ENCODE measurements around the gene SRPK1.
"Not testable (repeated sequence)": the region's sequence is repeated elsewhere in the genome, so short reads cannot be mapped to it uniquely, and the experiment has no call there.

SRPK1 gene

DNA sequence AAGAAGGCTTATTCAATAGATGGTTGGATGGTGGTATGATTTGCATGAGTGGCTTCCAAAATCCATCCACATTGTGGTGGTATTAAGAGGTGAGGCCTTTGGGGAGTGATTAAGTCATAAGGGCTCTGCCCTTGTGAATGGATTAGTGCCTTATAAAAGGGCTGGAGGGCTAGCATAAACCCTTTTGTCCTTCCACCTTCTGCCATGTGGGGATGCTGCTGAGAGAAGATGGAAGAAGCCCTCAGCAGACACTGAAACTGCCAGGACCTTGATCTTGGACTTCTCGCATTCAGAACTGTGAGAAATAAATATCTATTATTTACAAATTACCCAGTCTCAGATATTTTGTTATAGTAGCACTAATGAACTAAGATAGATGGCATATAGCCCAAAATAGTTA, 27.8 kb upstream of the SRPK1 start:
- no peaks in the 10 kb centered on the region for H3K9me3 ChIP-seq (ENCODE audit: severe bottlenecking)
- H3K27ac ChIP-seq = no peak overlapping the region
- H3K27me3 ChIP-seq (ENCODE audit: insufficient read depth, low read depth, severe bottlenecking) = no peaks in the 10 kb centered on the region
- DNase-seq = peak; percentile 84
- TF ChIP-seq, protein P1, sequence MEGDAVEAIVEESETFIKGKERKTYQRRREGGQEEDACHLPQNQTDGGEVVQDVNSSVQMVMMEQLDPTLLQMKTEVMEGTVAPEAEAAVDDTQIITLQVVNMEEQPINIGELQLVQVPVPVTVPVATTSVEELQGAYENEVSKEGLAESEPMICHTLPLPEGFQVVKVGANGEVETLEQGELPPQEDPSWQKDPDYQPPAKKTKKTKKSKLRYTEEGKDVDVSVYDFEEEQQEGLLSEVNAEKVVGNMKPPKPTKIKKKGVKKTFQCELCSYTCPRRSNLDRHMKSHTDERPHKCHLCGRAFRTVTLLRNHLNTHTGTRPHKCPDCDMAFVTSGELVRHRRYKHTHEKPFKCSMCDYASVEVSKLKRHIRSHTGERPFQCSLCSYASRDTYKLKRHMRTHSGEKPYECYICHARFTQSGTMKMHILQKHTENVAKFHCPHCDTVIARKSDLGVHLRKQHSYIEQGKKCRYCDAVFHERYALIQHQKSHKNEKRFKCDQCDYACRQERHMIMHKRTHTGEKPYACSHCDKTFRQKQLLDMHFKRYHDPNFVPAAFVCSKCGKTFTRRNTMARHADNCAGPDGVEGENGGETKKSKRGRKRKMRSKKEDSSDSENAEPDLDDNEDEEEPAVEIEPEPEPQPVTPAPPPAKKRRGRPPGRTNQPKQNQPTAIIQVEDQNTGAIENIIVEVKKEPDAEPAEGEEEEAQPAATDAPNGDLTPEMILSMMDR (IDR thresholded peaks at IDR 0.05; ENCODE audit: low read depth, low read length) = peak; percentile 73
- H3K4me3 ChIP-seq (ENCODE audit: low read depth, low read length) = no peak overlapping the region
- no peaks in the 10 kb centered on the region for H3K36me3 ChIP-seq

DNA sequence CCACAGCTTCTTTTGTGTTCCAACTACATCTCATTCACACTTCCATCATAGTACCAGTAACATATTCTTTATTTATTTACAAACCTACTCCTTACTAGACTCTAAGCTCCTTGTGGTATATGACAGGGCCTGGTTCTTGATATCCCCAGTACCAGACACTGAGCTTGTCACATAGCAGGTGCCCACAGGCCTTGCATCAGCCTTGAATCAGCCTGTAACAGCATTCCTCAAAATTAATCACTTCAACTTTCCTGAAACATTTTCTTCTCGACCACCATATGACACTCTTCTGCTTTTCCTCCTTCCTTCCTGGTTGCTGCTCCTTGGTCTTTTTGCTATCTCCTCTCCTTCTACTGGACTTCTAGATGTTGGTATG, 24.7 kb upstream of the SRPK1 start:
- no peaks in the 10 kb centered on the region for H3K27me3 ChIP-seq (ENCODE audit: insufficient read depth, low read depth, severe bottlenecking)
- no peak overlapping the region for H3K27ac ChIP-seq
- TF ChIP-seq, protein P1 (IDR thresholded peaks at IDR 0.05; ENCODE audit: low read depth, low read length) = no peak
- no peak for DNase-seq
- H3K4me3 ChIP-seq (ENCODE audit: low read depth, low read length) = no peak overlapping the region
- peaks cover 3% of the 10 kb centered on the region for H3K9me3 ChIP-seq (ENCODE audit: severe bottlenecking)
- no peaks in the 10 kb centered on the region for H3K36me3 ChIP-seq

DNA sequence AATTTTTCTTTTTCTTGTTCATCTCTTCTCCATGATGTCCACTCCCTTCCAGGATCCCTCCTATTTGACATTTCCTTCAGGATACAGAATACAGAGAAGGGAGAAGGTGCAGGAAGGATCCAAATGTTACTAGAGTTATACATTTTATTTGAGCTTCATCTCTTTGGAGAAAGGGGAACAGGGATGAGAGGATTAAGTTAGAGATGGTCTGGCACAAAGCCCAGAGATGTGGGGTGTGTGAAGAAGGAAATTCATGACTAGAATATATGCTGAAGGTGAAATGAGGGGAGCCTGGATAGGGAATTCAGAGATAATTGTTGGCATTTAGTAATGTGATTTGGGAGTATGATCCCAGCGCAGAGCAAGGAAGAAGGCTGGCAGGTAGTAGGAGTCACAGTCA, 22.5 kb upstream of the SRPK1 start:
- DNase-seq = no peak
- H3K36me3 ChIP-seq = no peaks in the 10 kb centered on the region
- no peak overlapping the region; the same call in 1 of the 2 replicates for H3K27ac ChIP-seq
- TF ChIP-seq, protein P1 (IDR thresholded peaks at IDR 0.05; ENCODE audit: low read depth, low read length) = no peak
- no peak overlapping the region for H3K4me3 ChIP-seq (ENCODE audit: low read depth, low read length)
- peaks cover 3% of the 10 kb centered on the region for H3K9me3 ChIP-seq (ENCODE audit: severe bottlenecking)
- H3K27me3 ChIP-seq (ENCODE audit: insufficient read depth, low read depth, severe bottlenecking) = no peaks in the 10 kb centered on the region

DNA sequence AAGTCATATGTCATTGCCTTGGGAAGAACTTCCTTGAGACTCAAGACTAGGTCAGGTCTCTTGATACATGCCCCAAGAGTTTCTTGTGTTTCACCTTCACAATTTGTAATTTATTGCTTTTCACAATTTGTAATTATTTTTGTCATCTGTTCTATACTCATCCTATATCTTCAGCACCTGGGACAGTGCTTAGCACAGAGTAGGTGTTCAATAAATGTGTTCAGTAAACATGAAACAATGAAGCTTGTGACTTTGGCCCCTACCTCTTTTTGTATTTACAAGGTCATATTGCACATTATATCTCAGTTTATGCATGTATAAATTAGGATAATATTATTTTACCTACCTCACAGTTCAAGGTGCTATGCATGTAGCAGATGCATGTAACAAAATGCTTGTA, 21.5 kb upstream of the SRPK1 start:
- Histone ChIP-seq H3K27ac (no peak overlapping the region), H3K36me3 (no peaks in the 10 kb centered on the region), H3K4me3 (ENCODE audit: low read depth, low read length) (no peak overlapping the region), H3K9me3 (ENCODE audit: severe bottlenecking) (peaks cover 3% of the 10 kb centered on the region), H3K27me3 (ENCODE audit: insufficient read depth, low read depth, severe bottlenecking) (no peaks in the 10 kb centered on the region)
- DNase-seq = no peak
- TF ChIP-seq, protein P1 (IDR thresholded peaks at IDR 0.05; ENCODE audit: low read depth, low read length) = no peak

DNA sequence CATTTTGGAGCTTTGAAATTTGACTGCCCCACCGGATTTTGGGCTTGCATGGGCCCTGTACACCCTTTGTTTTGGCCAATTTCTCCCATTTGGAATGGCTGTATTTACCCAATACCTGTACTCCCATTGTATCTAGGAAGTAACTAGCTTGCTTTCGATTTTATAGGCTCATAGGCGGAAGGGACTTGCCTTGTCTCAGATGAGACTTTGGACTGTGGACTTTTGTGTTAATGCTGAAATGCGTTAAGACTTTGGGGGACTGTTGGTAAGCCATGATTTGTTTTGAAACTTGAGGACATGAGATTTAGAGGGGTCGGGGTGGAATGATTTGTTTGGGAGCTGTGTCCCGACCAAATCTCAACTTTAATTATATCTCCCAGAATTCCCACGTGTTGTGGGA, 20.3 kb upstream of the SRPK1 start:
- not testable (repeated sequence) for H3K9me3 ChIP-seq (ENCODE audit: severe bottlenecking); DNase-seq; H3K27ac ChIP-seq; H3K27me3 ChIP-seq (ENCODE audit: insufficient read depth, low read depth, severe bottlenecking); H3K36me3 ChIP-seq; H3K4me3 ChIP-seq (ENCODE audit: low read depth, low read length)

DNA sequence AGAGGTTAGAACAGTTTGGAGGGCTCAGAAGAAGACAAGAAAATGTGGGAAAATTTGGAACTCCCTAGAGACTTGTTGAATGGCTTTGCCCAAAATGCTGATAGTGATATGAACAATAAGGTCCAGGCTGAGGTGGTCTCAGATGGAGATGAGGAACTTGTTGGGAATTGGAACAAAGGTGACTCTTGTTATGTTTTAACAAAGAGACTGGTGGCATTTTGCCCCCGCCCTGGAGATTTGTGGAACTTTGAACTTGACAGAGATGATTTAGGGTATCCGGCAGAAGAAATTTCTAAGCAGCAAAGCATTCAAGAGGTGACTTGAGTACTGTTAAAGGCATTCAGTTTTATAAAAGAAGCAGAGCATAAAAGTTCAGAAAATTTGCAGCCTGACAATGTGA, 19.1 kb upstream of the SRPK1 start:
- not testable (repeated sequence) for DNase-seq; H3K36me3 ChIP-seq; H3K27ac ChIP-seq; H3K4me3 ChIP-seq (ENCODE audit: low read depth, low read length); H3K27me3 ChIP-seq (ENCODE audit: insufficient read depth, low read depth, severe bottlenecking); H3K9me3 ChIP-seq (ENCODE audit: severe bottlenecking)

DNA sequence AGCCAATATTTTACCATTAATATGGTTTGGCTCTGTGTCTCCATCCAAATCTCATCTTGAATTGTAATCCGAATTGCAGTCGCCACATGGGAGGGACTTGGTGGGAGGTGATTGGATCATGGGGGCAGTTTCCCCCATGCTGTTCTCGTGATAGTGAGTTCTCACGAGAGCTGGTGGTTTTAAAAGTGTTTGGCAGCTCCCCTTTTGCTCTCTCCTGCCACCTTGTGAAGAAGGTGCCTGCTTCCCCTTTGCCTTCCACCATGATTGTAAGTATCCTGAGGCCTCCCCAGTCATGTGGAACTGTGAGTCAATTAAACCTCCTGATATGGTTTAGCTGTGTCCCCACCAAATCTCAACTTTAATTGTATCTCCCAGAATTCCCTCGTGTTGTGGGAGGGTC, 18.4 kb upstream of the SRPK1 start:
- not testable (repeated sequence) for H3K36me3 ChIP-seq; H3K27me3 ChIP-seq (ENCODE audit: insufficient read depth, low read depth, severe bottlenecking); H3K27ac ChIP-seq; DNase-seq; H3K9me3 ChIP-seq (ENCODE audit: severe bottlenecking); H3K4me3 ChIP-seq (ENCODE audit: low read depth, low read length)

All from WERI-Rb-1 (cell line).